Fibroblast of mammary gland (primary cell): ENCODE results near the gene RPL35.
A peak's percentile ranks its signal among the peaks of the same experiment; 100 is the strongest.
"Not testable (repeated sequence)": the region's sequence is repeated elsewhere in the genome, so short reads cannot be mapped to it uniquely, and the experiment has no call there.

Source experiments
- DNase-seq: peaks from one replicate; pipeline ENCODE4 v3.0.0-alpha.2; 2010; ENCODE audit warnings: low read depth
- H3K4me3 ChIP-seq: 2 replicates; pipeline ENCODE4 v1.5.1; 2011; ENCODE audit warnings: low read depth, mild to moderate bottlenecking, low read length, moderate library complexity; ENCODE audit not compliant: control insufficient read depth
- CTCF ChIP-seq: conservative IDR thresholded peaks from 2 replicates; pipeline ENCODE4 v1.5.1; 2011; ENCODE audit warnings: low read depth, low read length, inconsistent platforms; ENCODE audit not compliant: control insufficient read depth, insufficient read depth

Gene RPL35

DNA sequence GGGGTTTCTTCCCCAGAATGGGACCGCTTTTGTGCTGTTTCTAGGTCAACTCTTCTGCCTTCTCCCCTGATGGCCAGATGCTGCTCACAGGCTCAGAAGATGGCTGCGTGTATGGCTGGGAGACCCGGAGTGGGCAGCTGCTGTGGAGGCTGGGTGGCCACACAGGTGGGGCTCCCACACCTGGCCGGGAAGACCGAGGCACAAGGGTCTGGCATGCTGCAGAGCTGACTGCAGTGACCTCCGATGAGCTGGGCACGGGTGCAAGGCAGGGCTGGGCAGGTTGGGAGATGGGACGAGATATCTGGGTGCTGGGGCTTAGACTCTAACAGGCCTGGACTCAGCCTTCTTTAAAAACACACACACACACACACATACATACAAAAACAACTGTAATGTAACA lies 7.6 kb downstream of the RPL35 start:
- DNase-seq, result no peak
- TF ChIP-seq CTCF, result no peak
- H3K4me3 ChIP-seq, result no peak overlapping the region

DNA sequence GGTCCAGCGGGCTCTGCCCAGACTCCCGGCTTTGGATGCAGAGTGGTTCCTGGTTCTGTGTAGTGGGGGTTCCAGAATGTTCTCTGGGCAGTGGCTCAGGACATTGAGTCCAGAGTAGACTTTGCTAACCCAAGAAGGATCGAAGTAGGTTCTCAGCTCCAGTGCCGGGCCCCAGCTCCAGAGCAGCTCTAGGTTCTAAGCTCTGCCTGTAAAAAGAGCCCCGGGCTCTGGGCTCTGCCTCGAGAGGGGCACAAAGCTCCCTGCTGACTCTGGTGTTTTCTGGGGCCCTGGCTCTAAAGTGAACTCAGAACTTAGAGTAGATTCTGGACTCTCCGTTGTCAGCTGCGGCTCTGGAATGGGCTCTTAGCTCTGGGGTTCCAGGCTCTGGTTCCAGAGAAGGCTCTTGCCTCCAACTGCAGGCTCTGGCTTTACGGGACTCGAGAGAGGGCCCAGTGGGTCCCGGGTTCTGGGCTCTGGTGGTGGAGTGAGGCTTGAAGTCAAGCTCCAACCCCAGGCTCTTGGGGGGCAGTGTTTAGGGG lies 8.1 kb downstream of the RPL35 start:
- peak overlapping the region; percentile 41 for H3K4me3 ChIP-seq
- DNase-seq, result no peak
- TF ChIP-seq CTCF, result no peak

GRCh38 chr9:124852829-124853531 lies 8.8 kb downstream of the RPL35 start, which contains the start of gene WDR38:
Gene WDR38 (plus strand): TSS chr9:124853460. CDS start chr9:124853532, 72 bp downstream.
- DNase-seq, result peak; percentile 68
- peak within 1 kb of the TSS; percentile 41 for H3K4me3 ChIP-seq
- peak; percentile 67 for TF ChIP-seq CTCF

GRCh38 chr9:124852121-124852828 lies 9.5 kb downstream of the RPL35 start:
- no peak for DNase-seq
- no peak for TF ChIP-seq CTCF
- H3K4me3 ChIP-seq, result no peak overlapping the region

DNA sequence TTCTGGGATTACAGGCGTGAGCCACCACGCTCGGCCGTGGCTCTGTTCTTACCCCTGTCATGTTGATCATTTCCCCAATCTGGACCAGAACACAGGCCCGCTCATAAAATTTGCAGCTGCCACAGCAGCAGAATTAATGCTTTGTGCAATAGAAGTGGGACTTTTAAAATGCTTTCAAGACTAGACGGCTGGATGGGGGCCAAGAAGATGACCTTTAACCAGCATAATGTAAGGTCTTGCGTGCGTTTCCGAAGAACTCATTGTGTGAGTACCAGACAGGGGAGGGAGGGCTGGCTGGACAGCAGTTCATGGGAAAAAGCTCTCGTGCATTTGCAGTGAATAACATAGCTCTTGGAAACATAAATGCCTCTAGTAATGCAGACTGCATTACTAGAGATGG lies 12.0 kb downstream of the RPL35 start:
- TF ChIP-seq CTCF, result no peak
- peak; percentile 55 for DNase-seq
- H3K4me3 ChIP-seq, result no peak overlapping the region

- no peak for DNase-seq
- TF ChIP-seq CTCF, result no peak
- H3K4me3 ChIP-seq, result no peak overlapping the region
Measured at GRCh38 chr9:124846969-124847368, 14.8 kb downstream of the RPL35 start.

GRCh38 chr9:124846467-124846866 lies 15.3 kb downstream of the RPL35 start:
- not testable (repeated sequence) for DNase-seq, H3K4me3 ChIP-seq
